K562 (cell line): Measurements from ENCODE around the gene C1QA. TPM values are rescaled to one million over a fixed set of nuclear protein-coding genes. Genes with fewer than 3 reads are reported as not detected.
A peak's percentile ranks its signal among the peaks of the same experiment; 100 is the strongest.

Experiments used
- CEBPZ ChIP-seq: fragments of 150-350 bp; IDR thresholded peaks from 2 replicates; pipeline ENCODE4 v1.6.1; 2014; ENCODE audit warnings: low read depth, mild to moderate bottlenecking, low read length, borderline replicate concordance
- CTCF ChIP-seq, 3 experiments: IDR thresholded peaks in 2 of 3; conservative IDR thresholded peaks in 1 of 3; 2 replicates each; pipeline ENCODE4 v1.5.1; 2011 to 2012; ENCODE audit warnings: low read length in 3 of 3, mild to moderate bottlenecking in 3 of 3, control low read depth in 2 of 3, improper control_type of control experiment in 1 of 3, inconsistent platforms in 1 of 3, low read depth in 1 of 3, mixed read lengths in 1 of 3, moderate library complexity in 1 of 3; ENCODE audit not compliant: insufficient read depth in 2 of 3
- E2F8 ChIP-seq: fragments of 450-650 bp; IDR thresholded peaks from 2 replicates; pipeline ENCODE4 v1.7.1; 2018; ENCODE audit warnings: mild to moderate bottlenecking, low read depth; ENCODE audit not compliant: partially characterized antibody
- FOXJ3 ChIP-seq: sonication (generic); formaldehyde crosslinking; IDR thresholded peaks from 2 replicates; pipeline ENCODE4 v1.4.0; 2020; ENCODE audit warnings: mild to moderate bottlenecking, missing genetic modification reagents
- HMGXB4 ChIP-seq: sonication (generic); formaldehyde crosslinking; IDR thresholded peaks from 2 replicates; pipeline ENCODE4 v1.8.1; 2023; ENCODE audit warnings: mild to moderate bottlenecking, missing genetic modification reagents
- LEF1 ChIP-seq: fragments of 450-650 bp; IDR thresholded peaks from 2 replicates; pipeline ENCODE4 v1.6.1; 2016; ENCODE audit warnings: mild to moderate bottlenecking
- PKNOX1 ChIP-seq: fragments of 450-650 bp; IDR thresholded peaks from 2 replicates; pipeline ENCODE4 v1.6.1; 2016
- SUPT5H ChIP-seq: fragments of 450-650 bp; IDR thresholded peaks from 2 replicates; pipeline ENCODE4 v1.6.1; 2016
- TAL1 ChIP-seq: fragments of 450-650 bp; IDR thresholded peaks from 2 replicates; pipeline ENCODE4 v1.6.1; 2016; ENCODE audit warnings: mild to moderate bottlenecking
- ZBTB12 ChIP-seq: fragments of 250-450 bp; sonication (Bioruptor Pico); IDR thresholded peaks from 2 replicates; pipeline ENCODE4 v1.4.0; 2020
- ZNF146 ChIP-seq: IDR thresholded peaks from one replicate; pipeline ENCODE4 v1.6.1; 2018; ENCODE audit warnings: missing compliant biosample characterization; ENCODE audit not compliant: unreplicated experiment
- ZNF395 ChIP-seq: fragments of 200-800 bp; sonication (Bioruptor generic); IDR thresholded peaks from 2 replicates; pipeline ENCODE4 v1.6.1; 2017; ENCODE audit warnings: missing genetic modification characterization, missing compliant biosample characterization
- ZNF511 ChIP-seq: sonication (generic); formaldehyde crosslinking; IDR thresholded peaks from 2 replicates; pipeline ENCODE4 v1.8.0; 2022; ENCODE audit warnings: mild to moderate bottlenecking, missing genetic modification reagents
- polyA plus RNA-seq, 8 experiments: library from polyadenylated mRNA; depleted of rRNA in 4 of 8; stranded (reverse) in 5 of 8; unstranded in 3 of 8; fragments of >200 nt; fragmentation: Nextera tagmentation in 2 of 8; fragmentation: Illumina TruSeq in 1 of 8; extraction: Ambion mirVana in 2 of 8; extraction: Trizol in 1 of 8; gene quantifications; 2 replicates each; pipeline versions ENCODE4 v1.2.1 to v1.2.3, GENCODE V29; 2011 to 2014; ENCODE audit warnings: inconsistent platforms in 1 of 8, missing spikeins in 1 of 8
- total RNA-seq, 7 experiments: library from RNA; depleted of rRNA in 6 of 7; stranded (reverse); fragments of >200 nt in 6 of 7; fragmentation: Illumina TruSeq in 2 of 7; extraction: Trizol in 2 of 7; gene quantifications; 2 replicates each; pipeline versions ENCODE4 v1.2.1 to v1.2.3, GENCODE V29; 2011 to 2021; ENCODE audit warnings: low replicate concordance in 1 of 7

The C1QA gene
- total and polyA plus RNA-seq, 9 of the 15 experiments (the other 6 are each of a cell fraction or from before 2014, with no cell fraction given), result 0.71 TPM; not detected in 8

- TF ChIP-seq E2F8, result no peak
- TF ChIP-seq ZNF395 (CRISPR knock-in tag), result no peak
- TF ChIP-seq PKNOX1, result no peak
- TF ChIP-seq HMGXB4 (CRISPR knock-in tag), result no peak
- no peak for TF ChIP-seq TAL1
- no peak for TF ChIP-seq SUPT5H
- no peak for TF ChIP-seq LEF1
- TF ChIP-seq ZBTB12 (CRISPR knock-in tag), result no peak
- no peak for TF ChIP-seq FOXJ3 (CRISPR knock-in tag)
- peak; percentile 38 to 48 (median 44) for TF ChIP-seq CTCF (IDR thresholded peaks at IDR 0.05 in 2 of 3, conservative IDR thresholded peaks at IDR 0.05 in 1 of 3; ENCODE audit: insufficient read depth in 2 of 3, low read depth in 1 of 3, low read length in 3 of 3)
- TF ChIP-seq ZNF146 (CRISPR knock-in tag), result no peak
- TF ChIP-seq CEBPZ, result no peak
- no peak for TF ChIP-seq ZNF511 (CRISPR knock-in tag)
These were observed 2.9 kb downstream of the C1QA start (continued) for GRCh38 chr1:22639286-22639685.
